Thymus (tissue), 11 donors: Measurements from ENCODE around the gene UPF1. TPM values are rescaled to one million over a fixed set of nuclear protein-coding genes. Genes with fewer than 3 reads are reported as not detected.

ENCODE experiments used
- DNase-seq, 9 donors: peaks; one replicate each; pipeline ENCODE4 v3.0.0-alpha.2; 2013; ENCODE audit warnings: low spot score in 9 of 9, low read depth in 6 of 9, missing footprints in 1 of 9
- H3K27ac ChIP-seq, 2 donors: one replicate each; pipeline ENCODE4 v1.5.1; 2013; ENCODE audit warnings: control low read depth in 1 of 2, low read depth in 1 of 2, low read length in 1 of 2, mild to moderate bottlenecking in 1 of 2, moderate library complexity in 1 of 2
- H3K27me3 ChIP-seq, 2 donors: one replicate each; pipeline ENCODE4 v1.5.1; 2013; ENCODE audit warnings: low read length in 1 of 2; ENCODE audit not compliant: control insufficient read depth in 2 of 2, insufficient read depth in 1 of 2
- H3K36me3 ChIP-seq, 2 donors: one replicate each; pipeline ENCODE4 v1.5.1; 2013; ENCODE audit warnings: low read length in 1 of 2, mild to moderate bottlenecking in 1 of 2, moderate library complexity in 1 of 2; ENCODE audit not compliant: control insufficient read depth in 2 of 2, insufficient read depth in 2 of 2
- H3K4me1 ChIP-seq, 2 donors: one replicate each; pipeline ENCODE4 v1.5.1; 2013; ENCODE audit warnings: low read length in 2 of 2; ENCODE audit not compliant: control insufficient read depth in 2 of 2, insufficient read depth in 2 of 2
- H3K4me3 ChIP-seq, 2 donors: one replicate each; pipeline ENCODE4 v1.5.1; 2013; ENCODE audit warnings: low read length in 2 of 2, control low read depth in 1 of 2, mild to moderate bottlenecking in 1 of 2
- H3K9me3 ChIP-seq, 2 donors: one replicate each; pipeline ENCODE4 v1.5.1; 2013; ENCODE audit warnings: low read length in 1 of 2, mild to moderate bottlenecking in 1 of 2; ENCODE audit not compliant: control insufficient read depth in 2 of 2, insufficient read depth in 1 of 2
- WGBS: extraction: QIAGEN DNeasy Blood & Tissue Kit; methylation state at CpG from one replicate; pipeline ENCODE4 v1.1.7; 2013; 5-methylcytosine and 5-hydroxymethylcytosine counted together
- polyA plus RNA-seq: library from polyadenylated mRNA; stranded (reverse); fragments of 200-250 nt; gene quantifications from one replicate; pipeline ENCODE4 v1.2.3, GENCODE V29; 2013
- total RNA-seq: library from RNA; stranded (reverse); fragments of 120-200 nt; gene quantifications from one replicate; pipeline ENCODE4 v1.2.4, GENCODE V29; 2013
- donor health status: healthy.

Gene UPF1
- total and polyA plus RNA-seq, 2 donors: 25.4 to 61.0 TPM

DNA sequence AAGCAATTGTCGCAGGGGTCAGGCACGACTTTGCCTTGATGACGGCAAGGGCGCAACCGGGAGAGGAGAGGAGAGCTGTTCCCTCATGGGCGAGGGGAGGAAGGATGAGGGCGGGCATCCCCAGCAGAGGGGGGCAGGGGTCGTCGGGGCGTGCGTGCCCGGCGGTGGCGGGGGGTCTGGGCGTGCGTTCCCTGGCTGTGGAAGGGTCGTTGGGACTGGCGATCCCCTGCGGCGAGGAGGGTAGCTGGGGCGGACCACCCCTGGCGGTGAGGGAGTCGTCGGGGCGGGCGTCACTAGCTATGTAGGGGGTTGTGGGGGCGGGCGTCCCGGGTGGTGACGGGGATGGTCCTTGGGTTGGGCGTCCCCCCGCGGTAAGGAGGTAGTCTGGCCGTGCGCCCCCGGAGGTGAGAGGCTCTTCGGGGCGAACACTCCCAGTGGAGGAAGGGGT lies 42.3 kb upstream of the UPF1 start:
- no peaks in the 10 kb centered on the region for H3K36me3 ChIP-seq

DNA sequence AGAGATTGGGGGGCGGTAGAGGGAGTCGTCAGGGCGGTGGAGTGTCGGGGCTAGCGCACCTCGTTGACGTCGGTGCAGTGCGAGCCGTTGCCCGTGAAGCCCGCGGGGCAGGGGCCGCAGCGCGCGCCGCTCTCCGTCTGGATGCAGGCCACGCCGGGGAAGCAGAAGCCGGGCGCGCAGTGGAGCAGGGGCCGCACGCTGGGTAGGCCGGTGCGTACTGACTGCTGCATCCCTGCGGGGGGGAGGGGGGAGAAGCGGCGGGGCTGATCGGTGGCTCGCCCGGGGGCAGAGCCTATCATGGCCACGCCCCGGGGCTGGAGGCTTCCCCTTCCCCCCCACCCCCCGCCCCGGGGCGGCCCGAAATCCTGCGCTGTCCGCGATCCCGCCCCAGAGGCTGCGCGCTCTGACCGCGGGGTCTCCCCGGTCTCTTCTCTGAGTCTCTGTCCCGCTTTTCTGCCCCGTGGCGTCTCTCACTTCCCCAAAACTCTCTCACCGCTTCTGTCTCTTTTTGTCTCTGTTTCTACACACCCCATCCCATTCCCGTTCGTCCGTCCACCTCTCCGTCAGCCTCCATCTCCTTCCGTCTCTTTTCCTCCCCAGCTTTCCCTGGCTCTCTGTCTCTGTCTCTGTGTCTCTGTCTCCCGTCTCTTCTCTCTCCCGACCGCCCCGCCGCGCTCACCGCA lies 41.7 kb upstream of the UPF1 start:
- Histone ChIP-seq H3K4me3 (no peak overlapping the region), H3K27me3 (peaks cover 82 to 100% of the 10 kb centered on the region in 2 donors), H3K27ac (no peak overlapping the region), H3K9me3 (peaks cover 3 to 19% of the 10 kb centered on the region in 2 donors), H3K36me3 (no peaks in the 10 kb centered on the region), H3K4me1 (peaks cover 0 to 12% of the 10 kb centered on the region in 2 donors)
- DNase-seq: no peak
- 3% methylated on average over 65 of the region's 65 CpGs for WGBS

More for the DNA sequence above, 42.3 kb upstream of the UPF1 start:
- WGBS: 8% methylated on average over 38 of the region's 38 CpGs
- peaks cover 3 to 21% of the 10 kb centered on the region in 2 donors for H3K9me3 ChIP-seq
- peaks cover 0 to 12% of the 10 kb centered on the region in 2 donors for H3K4me1 ChIP-seq
- peaks cover 81 to 100% of the 10 kb centered on the region in 2 donors for H3K27me3 ChIP-seq
- no peak overlapping the region for H3K27ac ChIP-seq
- DNase-seq: no peak
- no peak overlapping the region for H3K4me3 ChIP-seq

DNA sequence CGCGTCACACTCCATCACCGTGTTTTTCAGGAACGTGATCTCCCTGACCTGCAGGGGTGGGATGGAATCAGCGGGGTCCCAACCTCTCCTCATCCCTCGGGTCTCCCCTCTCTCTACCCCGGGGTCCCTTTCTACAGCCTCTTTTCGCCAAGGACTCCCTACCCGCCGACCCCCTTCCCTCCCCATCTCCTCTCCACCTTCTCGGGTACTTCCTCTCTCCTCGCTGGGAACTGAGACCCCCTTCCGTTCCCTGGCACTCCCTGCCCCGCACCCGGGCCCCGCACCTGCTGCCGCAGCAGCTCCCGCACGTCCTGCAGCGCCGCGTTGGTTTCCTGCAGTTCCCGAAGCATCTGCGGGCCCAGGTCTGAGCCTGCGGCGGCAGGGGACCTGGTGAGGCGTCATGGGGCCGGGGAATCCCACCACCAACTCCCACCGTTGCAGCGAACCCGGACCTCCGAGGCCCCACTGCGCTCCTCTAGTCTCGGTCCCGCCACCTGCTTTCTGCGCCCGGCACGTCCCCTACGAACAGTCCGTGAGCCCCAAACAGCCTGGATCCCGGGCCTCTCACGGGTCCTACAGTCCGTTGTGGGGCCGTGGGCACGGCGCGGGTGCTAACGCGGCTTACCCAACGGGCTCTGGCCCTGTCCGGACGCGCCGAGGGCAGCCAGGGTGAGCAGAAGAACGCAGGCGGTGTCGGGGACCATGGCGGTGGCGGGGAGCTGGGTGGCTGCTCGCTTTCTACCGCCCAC lies 41.0 kb upstream of the UPF1 start, which contains the start of gene COMP:
Gene COMP, minus strand, starts transcription at position 740 of the 749 bp plus-strand sequence. Its CDS starts 36 bp downstream, at position 704.
- WGBS: 5% methylated on average over 61 of the region's 61 CpGs
- Histone ChIP-seq H3K36me3 (no peaks in the 10 kb centered on the region), H3K27ac (no peak within 1 kb of the TSS), H3K9me3 (peaks cover 3 to 15% of the 10 kb centered on the region in 2 donors), H3K4me3 (no peak within 1 kb of the TSS), H3K27me3 (peaks cover 86 to 100% of the 10 kb centered on the region in 2 donors), H3K4me1 (peaks cover 0 to 9% of the 10 kb centered on the region in 2 donors)
- DNase-seq: no peak

DNA sequence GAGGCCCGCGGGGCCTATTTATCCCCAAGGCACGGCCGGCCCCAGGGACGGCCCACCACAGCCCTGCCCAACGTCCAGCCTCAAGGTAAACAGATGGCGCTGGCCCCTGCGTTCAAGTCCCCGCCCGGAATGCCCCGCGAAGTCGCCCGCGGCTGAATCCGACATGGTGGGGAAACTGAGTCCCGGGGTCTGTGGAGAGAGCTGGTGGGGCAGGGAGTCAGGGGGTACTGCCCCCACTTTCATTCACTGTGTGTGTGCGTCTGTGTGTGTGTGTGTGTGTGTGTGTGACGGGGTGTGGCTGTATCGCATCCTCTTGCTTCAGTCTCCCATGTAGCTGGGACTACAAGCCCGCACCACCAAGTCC lies 40.5 kb upstream of the UPF1 start:
- peaks cover 3 to 15% of the 10 kb centered on the region in 2 donors for H3K9me3 ChIP-seq
- WGBS: 30% methylated on average over 21 of the region's 21 CpGs
- H3K4me1 ChIP-seq: peaks cover 0 to 10% of the 10 kb centered on the region in 2 donors
- no peak for DNase-seq
- no peak overlapping the region for H3K27ac ChIP-seq
- peaks cover 81 to 100% of the 10 kb centered on the region in 2 donors for H3K27me3 ChIP-seq
- no peak overlapping the region for H3K4me3 ChIP-seq
- no peaks in the 10 kb centered on the region for H3K36me3 ChIP-seq

DNA sequence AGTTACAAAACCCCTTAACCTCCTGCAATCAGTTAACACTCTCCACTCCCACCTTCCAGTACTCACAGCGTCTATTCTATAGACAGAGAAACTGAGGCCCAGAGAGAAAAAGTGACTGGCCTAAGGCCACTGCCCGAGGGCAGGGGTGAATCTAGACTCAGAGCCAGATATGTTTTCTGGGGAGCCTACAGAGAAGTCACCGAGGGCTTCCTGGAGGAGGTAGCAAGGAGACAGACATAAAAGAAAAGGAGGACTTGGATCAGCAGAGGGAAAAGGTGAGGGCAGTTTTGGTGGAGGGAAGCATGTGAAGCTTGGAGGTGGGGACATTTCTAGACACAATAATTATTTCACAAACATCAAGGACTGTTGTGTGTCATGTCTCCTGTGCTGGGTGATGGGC lies 39.1 kb upstream of the UPF1 start:
- Histone ChIP-seq H3K4me1 (peaks cover 0 to 7% of the 10 kb centered on the region in 2 donors), H3K27ac (no peak overlapping the region), H3K4me3 (no peak overlapping the region), H3K27me3 (peaks cover 70 to 100% of the 10 kb centered on the region in 2 donors), H3K36me3 (no peaks in the 10 kb centered on the region), H3K9me3 (peaks cover 1 to 4% of the 10 kb centered on the region in 2 donors)
- DNase-seq: no peak
- WGBS: 82% methylated on average over 3 of the region's 3 CpGs

DNA sequence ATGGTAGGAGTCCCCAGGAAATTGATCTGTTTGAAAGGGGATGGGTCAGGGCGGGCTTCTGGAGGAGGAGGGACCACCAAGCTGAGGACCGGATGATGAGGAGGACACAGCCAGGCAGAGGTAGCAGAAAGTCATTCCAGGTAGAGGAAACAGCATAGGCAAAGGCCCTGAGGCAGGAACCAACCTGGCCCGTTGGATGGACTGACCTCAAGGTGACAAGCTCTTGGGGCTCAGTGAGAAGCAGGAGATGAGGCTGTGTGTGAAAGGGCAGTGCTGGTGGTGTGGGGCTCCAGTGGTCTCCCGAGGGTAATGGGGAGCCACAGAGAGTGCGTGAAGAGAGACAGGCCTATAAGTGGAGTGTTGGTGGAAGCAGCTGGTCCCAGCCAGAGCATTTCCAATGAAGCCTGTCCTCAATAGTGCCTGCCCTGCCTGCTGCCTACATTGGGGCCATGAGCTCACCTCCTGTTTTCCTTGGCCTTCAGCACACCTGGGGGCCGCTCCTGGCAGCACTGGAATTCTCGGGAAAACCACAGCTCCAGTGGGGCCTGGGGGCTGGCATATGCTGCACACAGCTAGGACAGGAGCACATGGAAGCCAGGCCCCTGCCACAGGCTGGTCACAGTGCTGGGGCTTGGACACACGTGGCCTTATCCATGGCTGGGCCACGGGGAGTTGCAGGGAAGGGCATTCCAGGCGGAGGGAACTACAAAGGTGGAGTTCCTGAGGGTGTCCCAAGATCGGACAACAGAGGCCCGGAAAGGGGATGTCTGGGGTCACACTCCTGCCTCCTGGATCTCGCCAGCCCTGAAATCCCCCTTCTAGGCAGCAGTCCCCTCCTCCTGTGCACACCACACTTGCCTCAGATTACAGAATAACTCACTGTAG lies 38.4 kb upstream of the UPF1 start:
- Histone ChIP-seq H3K27ac (no peak overlapping the region), H3K36me3 (no peaks in the 10 kb centered on the region), H3K4me1 (peaks cover 0 to 7% of the 10 kb centered on the region in 2 donors), H3K27me3 (peaks cover 65 to 100% of the 10 kb centered on the region in 2 donors), H3K9me3 (peaks cover 1 to 3% of the 10 kb centered on the region in 2 donors), H3K4me3 (no peak overlapping the region)
- WGBS: 83% methylated on average over 13 of the region's 13 CpGs
- no peak for DNase-seq

DNA sequence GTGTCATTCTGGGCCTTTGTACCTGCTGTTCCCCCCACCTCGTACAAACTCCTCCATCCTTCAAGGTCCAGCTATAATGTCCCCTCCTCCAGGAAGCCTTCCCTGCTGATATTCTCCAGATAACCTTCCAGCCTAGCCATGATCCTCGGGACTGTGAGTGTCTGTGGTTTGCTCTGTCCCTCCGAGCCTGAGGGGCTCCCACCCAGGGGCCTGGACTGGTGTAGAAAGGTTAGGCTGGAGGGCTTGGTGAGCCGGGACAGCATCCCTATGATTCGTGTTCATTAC lies 37.8 kb upstream of the UPF1 start:
- DNase-seq: no peak
- no peaks in the 10 kb centered on the region for H3K36me3 ChIP-seq
- H3K27me3 ChIP-seq: peaks cover 59 to 100% of the 10 kb centered on the region in 2 donors
- H3K27ac ChIP-seq: no peak overlapping the region
- peaks cover 0 to 5% of the 10 kb centered on the region in 2 donors for H3K4me1 ChIP-seq
- peaks cover 0 to 1% of the 10 kb centered on the region in 2 donors for H3K9me3 ChIP-seq
- no peak overlapping the region for H3K4me3 ChIP-seq
- WGBS: 76% methylated on average over 5 of the region's 5 CpGs

DNA sequence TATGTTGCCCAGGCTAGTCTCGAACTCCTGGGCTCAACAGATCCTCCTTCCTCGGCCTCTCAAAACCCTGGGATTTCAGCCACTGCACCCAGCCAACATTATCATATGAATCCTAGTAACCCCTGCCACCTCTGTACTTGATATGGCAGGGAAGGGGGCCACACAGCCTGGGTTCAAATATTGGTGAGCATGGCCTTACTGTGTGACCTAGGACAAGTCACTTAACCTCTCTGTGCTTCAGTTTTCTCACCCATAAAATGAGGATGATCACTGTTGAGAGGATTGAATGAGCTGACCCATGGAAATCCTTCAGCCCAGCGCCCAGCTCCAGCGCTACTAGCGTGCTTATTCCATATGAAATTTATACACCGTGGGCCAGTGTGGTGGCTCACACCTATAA lies 37.1 kb upstream of the UPF1 start:
- Histone ChIP-seq H3K4me3 (no peak overlapping the region), H3K27ac (no peak overlapping the region), H3K4me1 (peaks cover 0 to 3% of the 10 kb centered on the region in 2 donors), H3K9me3 (peaks cover 0 to 1% of the 10 kb centered on the region in 2 donors), H3K36me3 (no peaks in the 10 kb centered on the region), H3K27me3 (peaks cover 52 to 95% of the 10 kb centered on the region in 2 donors)
- 95% methylated on average over 6 of the region's 6 CpGs for WGBS
- DNase-seq: no peak
